Body of pancreas (tissue), 4 donors: Measurements from ENCODE around the gene DTYMK. TPM values are rescaled to one million over a fixed set of nuclear protein-coding genes. Genes with fewer than 3 reads are reported as not detected.

ENCODE experiments used
- ATAC-seq: fragments of 150-250 bp; one replicate; pipeline ENCODE4 v1.9.1; 2016
- DNase-seq, 4 donors: peaks; one replicate each; pipeline ENCODE4 v3.0.0-alpha.2; 2019
- H3K27ac ChIP-seq, 4 donors: fragments of 200-600 bp; sonication (generic); 1 replicate in 3 of 4; 2 replicates in 1 of 4; pipeline versions ENCODE4 v1.5.1 to v1.6.1; 2016 to 2019; ENCODE audit warnings: mild to moderate bottlenecking in 1 of 4, mixed read lengths in 1 of 4, moderate library complexity in 1 of 4
- H3K27me3 ChIP-seq, 2 donors: fragments of 200-600 bp; sonication (generic); one replicate each; pipeline ENCODE4 v1.6.0; 2016; ENCODE audit warnings: mild to moderate bottlenecking in 1 of 2
- H3K36me3 ChIP-seq, 2 donors: fragments of 200-600 bp; sonication (generic); replicated peaks in 1 of 2; 2 replicates each; pipeline ENCODE4 v1.5.1; 2016; ENCODE audit warnings: low read depth in 2 of 2; ENCODE audit not compliant: insufficient read depth in 1 of 2
- H3K4me1 ChIP-seq: fragments of 200-600 bp; sonication (generic); one replicate; pipeline ENCODE4 v1.6.0; 2016
- H3K4me3 ChIP-seq, 2 donors: fragments of 200-600 bp; sonication (generic); 1 replicate in 1 of 2; 2 replicates in 1 of 2; pipeline ENCODE4 v1.5.1; 2016 to 2019
- H3K9me3 ChIP-seq, 3 donors: fragments of 200-600 bp; sonication (generic); 1 replicate in 2 of 3; 2 replicates in 1 of 3; pipeline ENCODE4 v1.5.1; 2016
- POLR2A ChIP-seq, 3 donors: fragments of 450-650 bp; IDR thresholded peaks; one replicate each; pipeline ENCODE4 v1.6.1; 2016; ENCODE audit warnings: antibody characterized with exemption in 3 of 3, mild to moderate bottlenecking in 2 of 3
- WGBS, 2 donors: methylation state at CpG; one replicate each; pipeline ENCODE4 v1.1.5; 2017; 5-methylcytosine and 5-hydroxymethylcytosine counted together
- intact Hi-C: fragments of 100-400 bp; cut with DNase I; formaldehyde crosslinking; loops from one replicate; pipeline ENCODE4 v1.15.1; 2023
- total RNA-seq, 2 donors: library from RNA; depleted of rRNA; stranded (reverse); fragments of >200 nt; gene quantifications; one replicate each; pipeline ENCODE4 v1.1.0, GENCODE V29; 2016
- TF ChIP-seq, protein P1 (sequence below), 7 experiments: fragments of 450-650 bp in 4 of 7; fragments of 200-600 bp in 3 of 7; sonication (generic) in 3 of 7; IDR thresholded peaks; one replicate each; pipeline ENCODE4 v1.5.1; 2016 to 2019; ENCODE audit warnings: antibody characterized with exemption in 7 of 7

Gene DTYMK
- total RNA-seq, 2 donors from 2014 or later = 5.7 to 12.5 TPM

DNA sequence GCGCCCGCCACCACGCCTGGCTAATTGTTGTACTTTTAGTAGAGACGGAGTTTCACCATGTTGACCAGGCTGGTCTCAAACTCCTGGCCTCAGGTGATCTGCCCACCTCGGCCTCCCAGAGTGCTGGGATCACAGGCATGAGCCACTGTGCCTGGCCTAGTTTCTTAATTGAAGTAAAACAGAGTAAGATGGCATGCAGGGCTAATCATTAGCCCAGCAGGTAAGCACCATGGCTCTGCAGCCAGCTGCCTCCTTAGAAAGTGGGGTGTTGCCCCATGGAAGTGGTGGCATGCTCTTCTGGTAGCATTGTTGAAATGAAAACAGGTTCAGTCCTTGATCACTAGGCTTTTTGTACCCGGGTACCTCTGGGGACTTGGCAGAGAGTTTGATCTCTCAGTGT lies 36.7 kb downstream of the DTYMK start:
- Histone ChIP-seq H3K9me3 (no peaks in the 10 kb centered on the region), H3K4me3 (no peak overlapping the region), H3K36me3 (peaks cover 6 to 11% of the 10 kb centered on the region in 2 donors), H3K27ac (no peak overlapping the region), H3K4me1 (peaks cover 4% of the 10 kb centered on the region), H3K27me3 (no peaks in the 10 kb centered on the region)
- WGBS, 2 donors = 80 to 85% methylated on average over 6 of the region's 6 CpGs
- intact Hi-C loops = no loop called here
- no peak for ATAC-seq
- TF ChIP-seq, protein P1, sequence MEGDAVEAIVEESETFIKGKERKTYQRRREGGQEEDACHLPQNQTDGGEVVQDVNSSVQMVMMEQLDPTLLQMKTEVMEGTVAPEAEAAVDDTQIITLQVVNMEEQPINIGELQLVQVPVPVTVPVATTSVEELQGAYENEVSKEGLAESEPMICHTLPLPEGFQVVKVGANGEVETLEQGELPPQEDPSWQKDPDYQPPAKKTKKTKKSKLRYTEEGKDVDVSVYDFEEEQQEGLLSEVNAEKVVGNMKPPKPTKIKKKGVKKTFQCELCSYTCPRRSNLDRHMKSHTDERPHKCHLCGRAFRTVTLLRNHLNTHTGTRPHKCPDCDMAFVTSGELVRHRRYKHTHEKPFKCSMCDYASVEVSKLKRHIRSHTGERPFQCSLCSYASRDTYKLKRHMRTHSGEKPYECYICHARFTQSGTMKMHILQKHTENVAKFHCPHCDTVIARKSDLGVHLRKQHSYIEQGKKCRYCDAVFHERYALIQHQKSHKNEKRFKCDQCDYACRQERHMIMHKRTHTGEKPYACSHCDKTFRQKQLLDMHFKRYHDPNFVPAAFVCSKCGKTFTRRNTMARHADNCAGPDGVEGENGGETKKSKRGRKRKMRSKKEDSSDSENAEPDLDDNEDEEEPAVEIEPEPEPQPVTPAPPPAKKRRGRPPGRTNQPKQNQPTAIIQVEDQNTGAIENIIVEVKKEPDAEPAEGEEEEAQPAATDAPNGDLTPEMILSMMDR (IDR thresholded peaks at IDR 0.05) = no peak
- no peak for TF ChIP-seq POLR2A (IDR thresholded peaks at IDR 0.05)
- no peak for DNase-seq

DNA sequence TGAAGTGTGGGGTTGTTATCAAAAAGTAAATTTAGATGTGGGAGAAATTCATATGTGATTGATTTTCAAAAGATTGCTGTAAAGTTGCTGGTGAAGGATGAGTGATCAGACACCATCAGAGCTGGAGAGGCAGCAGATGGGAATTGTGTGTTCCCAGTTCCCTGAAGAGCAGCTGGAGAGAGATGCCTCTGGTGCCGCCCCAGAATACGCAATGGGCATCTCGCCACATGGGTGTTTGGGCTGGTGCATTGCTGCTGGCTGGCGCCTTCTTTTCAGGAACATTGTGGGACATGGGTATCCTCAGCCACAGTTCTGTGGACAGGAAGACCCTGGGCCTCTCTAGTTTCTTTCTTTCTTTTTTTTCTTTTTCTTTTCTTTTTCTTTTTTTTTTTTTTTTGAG lies 37.2 kb downstream of the DTYMK start:
- DNase-seq (no peak), ATAC-seq (no peak)
- H3K27ac ChIP-seq = no peak overlapping the region
- intact Hi-C loops = no loop called here
- TF ChIP-seq POLR2A (IDR thresholded peaks at IDR 0.05) = no peak
- TF ChIP-seq, protein P1 (IDR thresholded peaks at IDR 0.05) = no peak
- peaks cover under 1 to 11% of the 10 kb centered on the region in 2 donors for H3K36me3 ChIP-seq
- peaks cover 4% of the 10 kb centered on the region for H3K4me1 ChIP-seq
- H3K27me3 ChIP-seq = no peaks in the 10 kb centered on the region
- 81 to 83% methylated on average over 4 of the region's 4 CpGs for WGBS, 2 donors
- no peaks in the 10 kb centered on the region for H3K9me3 ChIP-seq
- H3K4me3 ChIP-seq = no peak overlapping the region

DNA sequence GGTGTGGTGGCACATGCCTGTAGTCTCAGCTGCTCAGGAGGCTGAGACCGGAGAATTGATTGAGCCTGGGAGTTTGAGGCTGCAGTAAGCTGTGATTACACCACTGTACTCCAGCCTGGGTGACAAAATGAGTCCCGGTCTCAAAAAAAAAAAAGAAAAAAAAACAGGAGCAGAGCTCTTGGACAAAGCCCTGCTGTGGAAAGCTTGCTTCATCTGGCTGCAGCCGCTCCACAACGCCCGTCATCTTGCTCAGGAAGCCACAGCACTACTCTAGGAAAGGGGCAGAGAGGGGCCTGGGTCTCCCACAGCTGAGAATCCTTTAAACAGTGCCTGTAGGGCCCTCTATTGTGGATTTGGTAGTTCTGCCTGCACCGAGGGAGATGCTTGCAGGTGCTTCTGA lies 38.2 kb downstream of the DTYMK start:
- intact Hi-C loops = no loop called here
- Histone ChIP-seq H3K36me3 (peaks cover 0 to 10% of the 10 kb centered on the region in 2 donors), H3K9me3 (no peaks in the 10 kb centered on the region), H3K27me3 (no peaks in the 10 kb centered on the region), H3K4me1 (peaks cover 4% of the 10 kb centered on the region), H3K4me3 (no peak overlapping the region), H3K27ac (no peak overlapping the region)
- WGBS, 2 donors = 80 to 88% methylated on average over 5 to 6 of the region's 6 CpGs
- TF ChIP-seq, protein P1 (IDR thresholded peaks at IDR 0.05) = no peak
- no peak for TF ChIP-seq POLR2A (IDR thresholded peaks at IDR 0.05)
- DNase-seq (no peak), ATAC-seq (no peak)

DNA sequence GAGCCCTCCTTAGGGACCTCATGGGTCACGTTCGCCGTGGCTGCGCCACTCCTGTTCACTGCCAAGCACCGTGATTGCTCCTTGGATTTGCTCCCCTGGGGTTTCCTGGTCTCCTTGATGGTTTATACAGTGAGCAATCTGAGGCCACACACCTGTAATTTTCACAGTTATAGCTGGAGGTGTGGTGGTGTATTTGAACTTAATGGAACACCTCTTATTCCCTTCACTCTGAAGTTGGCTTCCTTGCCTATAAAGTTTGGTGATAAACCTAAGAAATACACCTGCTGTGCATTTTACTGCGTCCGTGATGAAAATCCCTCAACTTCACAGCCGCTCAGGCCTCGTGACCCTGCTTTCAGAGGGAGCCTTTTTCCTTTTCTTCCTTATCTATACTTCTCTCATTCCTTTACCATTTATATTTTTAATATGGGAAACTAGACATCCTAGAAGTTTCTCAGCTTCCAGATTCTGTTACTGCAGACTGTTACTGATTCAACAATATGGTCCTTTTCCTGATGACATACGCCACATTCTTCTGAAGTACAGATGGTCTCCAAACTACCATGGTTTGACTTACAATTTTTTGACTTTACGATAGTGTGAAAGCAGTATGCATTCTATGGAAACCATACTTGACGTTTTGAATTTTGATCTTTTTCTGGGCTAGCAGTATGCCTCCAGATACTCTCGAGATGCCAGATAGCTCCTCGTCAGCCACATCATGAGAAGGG lies 40.5 kb downstream of the DTYMK start:
- 88 to 89% methylated on average over 10 to 14 of the region's 14 CpGs for WGBS, 2 donors
- Histone ChIP-seq H3K27me3 (no peaks in the 10 kb centered on the region), H3K4me1 (peaks cover 4% of the 10 kb centered on the region), H3K9me3 (no peaks in the 10 kb centered on the region), H3K36me3 (no peaks in the 10 kb centered on the region), H3K27ac (no peak overlapping the region), H3K4me3 (no peak overlapping the region)
- intact Hi-C loops = no loop called here
- DNase-seq = no peak
- ATAC-seq = no peak
- TF ChIP-seq, protein P1 (IDR thresholded peaks at IDR 0.05) = no peak
- TF ChIP-seq POLR2A (IDR thresholded peaks at IDR 0.05) = no peak
